Activated T-helper 17 cell treated with anti-CD3 and anti-CD28 coated beads, Interleukin-2, amount 50 U/mL, for 72 hours (primary cell): Measurements from ENCODE around the gene LRRFIP1. TPM values are rescaled to one million over a fixed set of nuclear protein-coding genes. Genes with fewer than 3 reads are reported as not detected.

Experiments used
- ATAC-seq: fragments of 150-1000 bp; cut with Tn5 transposase; replicated peaks from 2 replicates; pipeline ENCODE4 v1.10.0; 2021; ENCODE audit warnings: mild to moderate bottlenecking, moderate library complexity
- H3K27ac Mint-ChIP-seq: one replicate; pipeline ENCODE4 v1.8.0; 2022; ENCODE audit warnings: mixed read lengths
- H3K27me3 Mint-ChIP-seq: one replicate; pipeline ENCODE4 v1.8.0; 2022; ENCODE audit warnings: mixed read lengths
- H3K36me3 Mint-ChIP-seq: one replicate; pipeline ENCODE4 v1.8.0; 2022; ENCODE audit warnings: low read depth, mild to moderate bottlenecking, mixed read lengths
- H3K4me1 Mint-ChIP-seq: one replicate; pipeline ENCODE4 v1.8.0; 2022; ENCODE audit warnings: mixed read lengths
- H3K4me3 Mint-ChIP-seq: one replicate; pipeline ENCODE4 v1.8.0; 2022; ENCODE audit warnings: mild to moderate bottlenecking, mixed read lengths
- H3K9me3 Mint-ChIP-seq: one replicate; pipeline ENCODE4 v1.8.0; 2022; ENCODE audit warnings: mixed read lengths
- total RNA-seq, 2 donors: library from RNA; stranded (reverse); gene quantifications; one replicate each; pipeline ENCODE4 v1.2.3, GENCODE V29; 2022

Gene LRRFIP1
- total RNA-seq, 2 donors from 2014 or later, result 271 to 319 TPM

GRCh38 chr2:237698358-237698694 is 70.9 kb downstream of the LRRFIP1 start:
- Mint-ChIP-seq H3K4me1 (peaks cover 65% of the 10 kb centered on the region), H3K27me3 (no peaks in the 10 kb centered on the region), H3K9me3 (no peaks in the 10 kb centered on the region), H3K36me3 (peaks cover 99% of the 10 kb centered on the region), H3K27ac (peak overlapping the region; percentile 99), H3K4me3 (peak overlapping the region; percentile 100)
- no peak for ATAC-seq

- no peaks in the 10 kb centered on the region for H3K9me3 Mint-ChIP-seq
- peaks cover 99% of the 10 kb centered on the region for H3K36me3 Mint-ChIP-seq
- no peak for ATAC-seq
- H3K4me1 Mint-ChIP-seq, result peaks cover 76% of the 10 kb centered on the region
- peak overlapping the region; percentile 99 for H3K27ac Mint-ChIP-seq
- no peaks in the 10 kb centered on the region for H3K27me3 Mint-ChIP-seq
- peak overlapping the region; percentile 100 for H3K4me3 Mint-ChIP-seq
These were observed 72.6 kb downstream of the LRRFIP1 start for GRCh38 chr2:237699870-237700511.

- Mint-ChIP-seq H3K36me3 (peaks cover 99% of the 10 kb centered on the region), H3K4me3 (peak overlapping the region; percentile 100), H3K27ac (peak overlapping the region; percentile 99), H3K9me3 (no peaks in the 10 kb centered on the region), H3K27me3 (no peaks in the 10 kb centered on the region), H3K4me1 (peaks cover 71% of the 10 kb centered on the region)
- ATAC-seq, result peak; percentile 61
These were observed 73.2 kb downstream of the LRRFIP1 start for GRCh38 chr2:237700512-237701032.

GRCh38 chr2:237701033-237701858 is 73.9 kb downstream of the LRRFIP1 start:
- H3K27me3 Mint-ChIP-seq, result no peaks in the 10 kb centered on the region
- H3K36me3 Mint-ChIP-seq, result peaks cover 95% of the 10 kb centered on the region

GRCh38 chr2:237701859-237702390 is 74.5 kb downstream of the LRRFIP1 start:
- Mint-ChIP-seq H3K27me3 (no peaks in the 10 kb centered on the region), H3K36me3 (peaks cover 95% of the 10 kb centered on the region)

More at GRCh38 chr2:237701033-237701858, 73.9 kb downstream of the LRRFIP1 start:
- Mint-ChIP-seq H3K27ac (peak overlapping the region; percentile 99), H3K4me3 (peak overlapping the region; percentile 100), H3K4me1 (peaks cover 69% of the 10 kb centered on the region), H3K9me3 (no peaks in the 10 kb centered on the region)
- no peak for ATAC-seq

GRCh38 chr2:237702441-237703391 is 75.3 kb downstream of the LRRFIP1 start:
- ATAC-seq, result peak; percentile 43
- Mint-ChIP-seq H3K4me1 (peaks cover 72% of the 10 kb centered on the region), H3K27me3 (no peaks in the 10 kb centered on the region), H3K27ac (peak overlapping the region; percentile 99), H3K9me3 (no peaks in the 10 kb centered on the region), H3K4me3 (peak overlapping the region; percentile 100), H3K36me3 (peaks cover 95% of the 10 kb centered on the region)

More at GRCh38 chr2:237701859-237702390, 74.5 kb downstream of the LRRFIP1 start:
- no peak for ATAC-seq
- Mint-ChIP-seq H3K27ac (peak overlapping the region; percentile 99), H3K4me1 (peaks cover 71% of the 10 kb centered on the region), H3K4me3 (peak overlapping the region; percentile 100), H3K9me3 (no peaks in the 10 kb centered on the region)

GRCh38 chr2:237704501-237705434 is 77.4 kb downstream of the LRRFIP1 start:
- Mint-ChIP-seq H3K36me3 (peaks cover 95% of the 10 kb centered on the region), H3K4me1 (peaks cover 57% of the 10 kb centered on the region), H3K27me3 (no peaks in the 10 kb centered on the region), H3K27ac (peak overlapping the region; percentile 99), H3K4me3 (peak overlapping the region; percentile 100), H3K9me3 (no peaks in the 10 kb centered on the region)
- peak; percentile 51 for ATAC-seq

- Mint-ChIP-seq H3K36me3 (peaks cover 95% of the 10 kb centered on the region), H3K9me3 (no peaks in the 10 kb centered on the region), H3K27ac (peak overlapping the region; percentile 99), H3K27me3 (no peaks in the 10 kb centered on the region), H3K4me3 (peak overlapping the region; percentile 63), H3K4me1 (peaks cover 43% of the 10 kb centered on the region)
- ATAC-seq, result no peak
These were observed 78.9 kb downstream of the LRRFIP1 start for GRCh38 chr2:237706257-237706656.

- no peak overlapping the region for H3K27ac Mint-ChIP-seq
- H3K27me3 Mint-ChIP-seq, result no peaks in the 10 kb centered on the region
- peaks cover 95% of the 10 kb centered on the region for H3K36me3 Mint-ChIP-seq
- ATAC-seq, result no peak
- no peaks in the 10 kb centered on the region for H3K9me3 Mint-ChIP-seq
- H3K4me1 Mint-ChIP-seq, result peaks cover 39% of the 10 kb centered on the region
- H3K4me3 Mint-ChIP-seq, result no peak overlapping the region
These were observed 80.6 kb downstream of the LRRFIP1 start for GRCh38 chr2:237708065-237708398.

GRCh38 chr2:237708491-237708890 is 81.1 kb downstream of the LRRFIP1 start:
- H3K4me1 Mint-ChIP-seq, result peaks cover 39% of the 10 kb centered on the region
- H3K9me3 Mint-ChIP-seq, result no peaks in the 10 kb centered on the region

GRCh38 chr2:237708961-237709360 is 81.6 kb downstream of the LRRFIP1 start:
- peaks cover 36% of the 10 kb centered on the region for H3K4me1 Mint-ChIP-seq
- H3K27ac Mint-ChIP-seq, result no peak overlapping the region
- H3K27me3 Mint-ChIP-seq, result no peaks in the 10 kb centered on the region
- H3K4me3 Mint-ChIP-seq, result no peak overlapping the region
- H3K9me3 Mint-ChIP-seq, result no peaks in the 10 kb centered on the region
- ATAC-seq, result no peak
- peaks cover 95% of the 10 kb centered on the region for H3K36me3 Mint-ChIP-seq

More at GRCh38 chr2:237708491-237708890, 81.1 kb downstream of the LRRFIP1 start:
- ATAC-seq, result no peak
- Mint-ChIP-seq H3K27me3 (no peaks in the 10 kb centered on the region), H3K36me3 (peaks cover 95% of the 10 kb centered on the region), H3K27ac (no peak overlapping the region), H3K4me3 (no peak overlapping the region)

- Mint-ChIP-seq H3K4me3 (no peak overlapping the region), H3K27ac (peak overlapping the region; percentile 19), H3K36me3 (peaks cover 100% of the 10 kb centered on the region), H3K9me3 (no peaks in the 10 kb centered on the region), H3K27me3 (no peaks in the 10 kb centered on the region), H3K4me1 (peaks cover 36% of the 10 kb centered on the region)
- ATAC-seq, result no peak
These were observed 84.2 kb downstream of the LRRFIP1 start for GRCh38 chr2:237711458-237712150.
